GM23338 (cell line): ENCODE measurements around the gene RPL13. TPM values are rescaled to one million over a fixed set of nuclear protein-coding genes. Genes with fewer than 3 reads are reported as not detected.

Source experiments
- ATAC-seq: fragments of 200-7000 bp; cut with Tn5 transposase; 3 replicates; pipeline ENCODE4 v1.9.1; 2020
- DNase-seq: peaks from one replicate; pipeline ENCODE4 v3.0.0-alpha.2; 2015; ENCODE audit warnings: low spot score
- H2AFZ ChIP-seq: fragments of 200-600 bp; sonication (generic); 2 replicates; pipeline ENCODE4 v1.8.0; 2016; ENCODE audit warnings: antibody characterized with exemption, mild to moderate bottlenecking, moderate library complexity
- H3F3A ChIP-seq: fragments of 200-600 bp; sonication (generic); replicated peaks from 2 replicates; pipeline ENCODE4 v1.8.0; 2017; ENCODE audit warnings: antibody characterized with exemption, mixed run types, low read depth
- H3K27ac ChIP-seq: fragments of 200-600 bp; sonication (generic); 2 replicates; pipeline ENCODE4 v1.6.1; 2016; ENCODE audit warnings: low read depth
- H3K27me3 ChIP-seq: fragments of 200-600 bp; sonication (generic); 2 replicates; pipeline ENCODE4 v1.8.0; 2016; ENCODE audit warnings: mild to moderate bottlenecking, mixed run types, moderate library complexity; ENCODE audit not compliant: insufficient read depth
- H3K36me3 ChIP-seq: fragments of 200-600 bp; sonication (generic); 2 replicates; pipeline ENCODE4 v1.8.0; 2016; ENCODE audit warnings: mild to moderate bottlenecking; ENCODE audit not compliant: insufficient read depth
- H3K4me1 ChIP-seq: fragments of 200-600 bp; sonication (generic); 2 replicates; pipeline ENCODE4 v1.8.0; 2016; ENCODE audit warnings: mild to moderate bottlenecking, moderate library complexity; ENCODE audit not compliant: insufficient read depth
- H3K4me2 ChIP-seq: fragments of 200-600 bp; sonication (generic); 2 replicates; pipeline ENCODE4 v1.7.1; 2017; ENCODE audit warnings: mixed run types
- H3K4me3 ChIP-seq: fragments of 200-600 bp; sonication (generic); 2 replicates; pipeline ENCODE4 v1.6.1; 2016; ENCODE audit warnings: mixed run types
- H3K79me2 ChIP-seq: fragments of 200-600 bp; sonication (generic); replicated peaks from 2 replicates; pipeline ENCODE4 v1.8.0; 2017; ENCODE audit warnings: mild to moderate bottlenecking; ENCODE audit not compliant: insufficient read depth
- H3K9me2 ChIP-seq: fragments of 200-600 bp; sonication (generic); 2 replicates; pipeline ENCODE4 v1.8.0; 2017; ENCODE audit not compliant: insufficient read depth
- H4K20me1 ChIP-seq: fragments of 200-600 bp; sonication (generic); replicated peaks from 2 replicates; pipeline ENCODE4 v1.8.0; 2017; ENCODE audit warnings: mild to moderate bottlenecking; ENCODE audit not compliant: insufficient read depth
- H3K27ac Mint-ChIP-seq: 2 replicates; pipeline ENCODE4 v1.8.0; 2020; ENCODE audit warnings: inconsistent platforms, mild to moderate bottlenecking, moderate library complexity, mixed read lengths
- H3K27me3 Mint-ChIP-seq: 3 replicates; pipeline ENCODE4 v1.8.0; 2022; ENCODE audit warnings: low read depth, mild to moderate bottlenecking, moderate library complexity, mixed read lengths, inconsistent platforms; ENCODE audit not compliant: insufficient read depth, poor library complexity
- H3K36me3 Mint-ChIP-seq: 3 replicates; pipeline ENCODE4 v1.8.0; 2021; ENCODE audit warnings: low read depth, mild to moderate bottlenecking, inconsistent platforms, moderate library complexity, mixed read lengths
- H3K4me1 Mint-ChIP-seq: 3 replicates; pipeline ENCODE4 v1.8.0; 2020; ENCODE audit warnings: mild to moderate bottlenecking, inconsistent platforms, mixed read lengths
- H3K4me3 Mint-ChIP-seq: 3 replicates; pipeline ENCODE4 v1.8.0; 2021; ENCODE audit warnings: moderate library complexity, mild to moderate bottlenecking, inconsistent platforms, mixed read lengths
- H3K9me3 Mint-ChIP-seq: 3 replicates; pipeline ENCODE4 v1.8.0; 2020; ENCODE audit warnings: moderate library complexity, mild to moderate bottlenecking, inconsistent platforms, mixed read lengths
- CREB1 ChIP-seq: fragments of 250-450 bp; sonication (Bioruptor Pico); IDR thresholded peaks from 2 replicates; pipeline ENCODE4 v1.5.0; 2020; ENCODE audit warnings: low read depth, mild to moderate bottlenecking, moderate library complexity
- CTCF ChIP-seq, 2 experiments: fragments of 200-600 bp in 1 of 2; sonication (generic) in 1 of 2; conservative IDR thresholded peaks; 2 replicates each; pipeline versions ENCODE4 v1.5.1 to v1.6.1; 2016 to 2017; ENCODE audit warnings: antibody characterized with exemption in 2 of 2, low read depth in 2 of 2, mild to moderate bottlenecking in 2 of 2, moderate library complexity in 1 of 2
- ETS1 ChIP-seq: IDR thresholded peaks from 2 replicates; pipeline ENCODE4 v1.6.1; 2016; ENCODE audit warnings: antibody characterized with exemption
- EZH2 ChIP-seq: fragments of 200-600 bp; sonication (generic); IDR thresholded peaks from one replicate; pipeline ENCODE4 v1.8.0; 2017; ENCODE audit warnings: antibody characterized with exemption, mild to moderate bottlenecking, low read depth; ENCODE audit not compliant: unreplicated experiment
- EZH2phosphoT487 ChIP-seq: fragments of 200-600 bp; sonication (generic); IDR thresholded peaks from one replicate; pipeline ENCODE4 v1.8.1; 2018; ENCODE audit warnings: antibody characterized with exemption; ENCODE audit not compliant: unreplicated experiment
- JUNB ChIP-seq: IDR thresholded peaks from one replicate; pipeline ENCODE4 v1.6.1; 2016; ENCODE audit warnings: antibody characterized with exemption; ENCODE audit not compliant: unreplicated experiment
- NANOG ChIP-seq: IDR thresholded peaks from 2 replicates; pipeline ENCODE4 v1.6.1; 2016; ENCODE audit warnings: antibody characterized with exemption, borderline replicate concordance
- POLR2AphosphoS5 ChIP-seq: IDR thresholded peaks from 2 replicates; pipeline ENCODE4 v1.6.1; 2016; ENCODE audit warnings: antibody characterized with exemption, low read depth
- REST ChIP-seq: IDR thresholded peaks from one replicate; pipeline ENCODE4 v1.6.1; 2018; ENCODE audit warnings: antibody characterized with exemption; ENCODE audit not compliant: unreplicated experiment
- STAT1 ChIP-seq: IDR thresholded peaks from one replicate; pipeline ENCODE4 v1.6.1; 2016; ENCODE audit warnings: antibody characterized with exemption; ENCODE audit not compliant: unreplicated experiment
- ZNF114 ChIP-seq: fragments of 250-450 bp; sonication (Bioruptor Pico); IDR thresholded peaks from 2 replicates; pipeline ENCODE4 v1.5.0; 2020; ENCODE audit warnings: mild to moderate bottlenecking, moderate library complexity
- ZNF331 ChIP-seq: fragments of 250-450 bp; sonication (Bioruptor Pico); IDR thresholded peaks from 2 replicates; pipeline ENCODE4 v1.5.0; 2020; ENCODE audit warnings: low read depth, mild to moderate bottlenecking, moderate library complexity
- ZNF462 ChIP-seq: fragments of 250-450 bp; sonication (Bioruptor Pico); IDR thresholded peaks from 2 replicates; pipeline ENCODE4 v1.5.0; 2020; ENCODE audit warnings: mild to moderate bottlenecking, moderate library complexity
- polyA plus RNA-seq: library from polyadenylated mRNA; unstranded; fragments of >200 nt; fragmentation: Nextera tagmentation; extraction: Ambion mirVana; gene quantifications from 2 replicates; pipeline ENCODE4 v1.2.1, GENCODE V29; 2016
- total RNA-seq: library from RNA; depleted of rRNA; stranded (reverse); fragments of >200 nt; shearing (Covaris generic); gene quantifications from 2 replicates; pipeline ENCODE4 v1.2.3, GENCODE V29; 2014

RPL13 gene
- total and polyA plus RNA-seq, 2 experiments from 2014 or later, result 3,489 to 3,617 TPM

- H3K36me3 Mint-ChIP-seq, result no peaks in the 10 kb centered on the region
- Histone ChIP-seq H3K79me2 (no peaks in the 10 kb centered on the region), H2AFZ (no peak overlapping the region), H4K20me1 (no peaks in the 10 kb centered on the region), H3K4me2 (no peak overlapping the region), H3K9me2 (no peaks in the 10 kb centered on the region), H3F3A (no peaks in the 10 kb centered on the region), H3K27me3 (no peaks in the 10 kb centered on the region), H3K4me3 (no peak overlapping the region), H3K36me3 (no peaks in the 10 kb centered on the region), H3K27ac (no peak overlapping the region), H3K4me1 (no peaks in the 10 kb centered on the region)
- H3K4me1 Mint-ChIP-seq, result peaks cover 4% of the 10 kb centered on the region
- DNase-seq (no peak), ATAC-seq (no peak)
- H3K9me3 Mint-ChIP-seq, result no peaks in the 10 kb centered on the region
- TF ChIP-seq EZH2 (no peak), ETS1 (no peak), NANOG (no peak), ZNF331 (CRISPR knock-in tag) (no peak), EZH2phosphoT487 (no peak), CREB1 (CRISPR knock-in tag) (no peak), JUNB (no peak), POLR2AphosphoS5 (no peak), REST (no peak), STAT1 (no peak), CTCF (conservative IDR thresholded peaks at IDR 0.05; ENCODE audit: low read depth in 2 of 2) (no peak), ZNF462 (CRISPR knock-in tag) (no peak), ZNF114 (CRISPR knock-in tag) (no peak)
- H3K27me3 Mint-ChIP-seq, result peaks cover 15% of the 10 kb centered on the region
- H3K4me3 Mint-ChIP-seq, result no peak overlapping the region
- no peak overlapping the region for H3K27ac Mint-ChIP-seq
Measured at GRCh38 chr16:89596061-89596689, 35.7 kb downstream of the RPL13 start.
